A673 (cell line): ENCODE measurements around the gene RNPS1. TPM values are rescaled to one million over a fixed set of nuclear protein-coding genes. Genes with fewer than 3 reads are reported as not detected.

Source experiments
- BruUV-seq: library from RNA; stranded (reverse); fragments of 400-500 nt; replicated peaks from 2 replicates; lab custom pipeline; 2021; lab: Mats Ljungman, UMichigan
- CTCF ChIA-PET: fragments of 300-600 bp; sonication (Branson Sonifier 250); formaldehyde crosslinking; loops from one replicate; lab custom pipeline; 2022; ENCODE audit warnings: antibody characterized with exemption; lab: Charles Lee
- POLR2A ChIA-PET: fragments of 300-600 bp; sonication (Branson Sonifier 250); formaldehyde crosslinking; loops from one replicate; lab custom pipeline; 2022; ENCODE audit warnings: antibody characterized with exemption; ENCODE audit not compliant: low non-redundant PET; lab: Charles Lee
- DNase-seq: peaks from one replicate; pipeline ENCODE4 v3.0.0-alpha.2; 2015; ENCODE audit warnings: low spot score
- H3K27ac ChIP-seq: fragments of 200-600 bp; sonication (generic); 2 replicates; pipeline ENCODE4 v1.5.1; 2016; ENCODE audit warnings: mixed run types, low read depth, mild to moderate bottlenecking, mixed read lengths, antibody characterized with exemption, low read length; ENCODE audit not compliant: poor library complexity, severe bottlenecking
- H3K27me3 ChIP-seq: fragments of 200-600 bp; sonication (generic); replicated peaks from 2 replicates; pipeline ENCODE4 v1.6.1; 2017; ENCODE audit warnings: mixed run types, low read depth, mild to moderate bottlenecking, mixed read lengths, antibody characterized with exemption, low read length; ENCODE audit not compliant: insufficient read depth, poor library complexity
- H3K36me3 ChIP-seq: fragments of 200-600 bp; sonication (generic); 2 replicates; pipeline ENCODE4 v1.6.1; 2016; ENCODE audit warnings: mixed run types, mild to moderate bottlenecking, mixed read lengths, antibody characterized with exemption, low read length; ENCODE audit not compliant: insufficient read depth, poor library complexity, severe bottlenecking
- H3K4me1 ChIP-seq: fragments of 200-600 bp; sonication (generic); 2 replicates; pipeline ENCODE4 v1.6.1; 2017; ENCODE audit warnings: mixed run types, mild to moderate bottlenecking, mixed read lengths, antibody characterized with exemption, low read length; ENCODE audit not compliant: insufficient read depth, poor library complexity, severe bottlenecking
- H3K4me3 ChIP-seq: fragments of 200-600 bp; sonication (generic); 2 replicates; pipeline ENCODE4 v1.5.1; 2016; ENCODE audit warnings: low read depth, mixed run types, mild to moderate bottlenecking, mixed read lengths, low read length; ENCODE audit not compliant: poor library complexity, severe bottlenecking
- H3K9me3 ChIP-seq: fragments of 200-600 bp; sonication (generic); 2 replicates; pipeline ENCODE4 v1.6.1; 2016; ENCODE audit warnings: mixed run types, low read depth, mild to moderate bottlenecking, mixed read lengths, antibody characterized with exemption, low read length; ENCODE audit not compliant: poor library complexity, severe bottlenecking
- EZH2 ChIP-seq: fragments of 200-600 bp; sonication (generic); IDR thresholded peaks from 2 replicates; pipeline ENCODE4 v1.6.1; 2017; ENCODE audit warnings: borderline replicate concordance, low read depth, mild to moderate bottlenecking, mixed read lengths, antibody characterized with exemption, low read length; ENCODE audit not compliant: poor library complexity, severe bottlenecking
- intact Hi-C: fragments of 100-400 bp; cut with micrococcal nuclease; formaldehyde crosslinking; loops from one replicate; pipeline ENCODE4 v1.10.0; 2022; ENCODE audit not compliant: unreplicated experiment
- total RNA-seq: library from RNA; stranded (reverse); gene quantifications from 2 replicates; pipeline ENCODE4 v1.2.3, GENCODE V29; 2021
- TF ChIP-seq, protein P1 (sequence below): fragments of 300-800, 200-600 bp; sonication (generic); conservative IDR thresholded peaks from 2 replicates; pipeline ENCODE4 v1.5.1; 2017; ENCODE audit warnings: low read depth, mild to moderate bottlenecking, antibody characterized with exemption, low read length, moderate library complexity, mixed read lengths

The RNPS1 gene
- total RNA-seq, 1 experiment from 2014 or later: 345 TPM

GRCh38 chr16:2208772-2209171 is 59.2 kb downstream of the RNPS1 start:
- Histone ChIP-seq H3K4me1 (peaks cover 25% of the 10 kb centered on the region), H3K4me3 (no peak overlapping the region), H3K9me3 (no peaks in the 10 kb centered on the region), H3K27ac (no peak overlapping the region), H3K36me3 (peaks cover 31% of the 10 kb centered on the region), H3K27me3 (no peaks in the 10 kb centered on the region)
- DNase-seq: no peak
- ChIA-PET POLR2A (no interaction called here), CTCF (interaction anchor here (0.6 kb wide), 1 partner anchor 87 kb away, joined by 3 read pairs; no protein-coding TSS in a partner anchor)
- TF ChIP-seq, protein P1, sequence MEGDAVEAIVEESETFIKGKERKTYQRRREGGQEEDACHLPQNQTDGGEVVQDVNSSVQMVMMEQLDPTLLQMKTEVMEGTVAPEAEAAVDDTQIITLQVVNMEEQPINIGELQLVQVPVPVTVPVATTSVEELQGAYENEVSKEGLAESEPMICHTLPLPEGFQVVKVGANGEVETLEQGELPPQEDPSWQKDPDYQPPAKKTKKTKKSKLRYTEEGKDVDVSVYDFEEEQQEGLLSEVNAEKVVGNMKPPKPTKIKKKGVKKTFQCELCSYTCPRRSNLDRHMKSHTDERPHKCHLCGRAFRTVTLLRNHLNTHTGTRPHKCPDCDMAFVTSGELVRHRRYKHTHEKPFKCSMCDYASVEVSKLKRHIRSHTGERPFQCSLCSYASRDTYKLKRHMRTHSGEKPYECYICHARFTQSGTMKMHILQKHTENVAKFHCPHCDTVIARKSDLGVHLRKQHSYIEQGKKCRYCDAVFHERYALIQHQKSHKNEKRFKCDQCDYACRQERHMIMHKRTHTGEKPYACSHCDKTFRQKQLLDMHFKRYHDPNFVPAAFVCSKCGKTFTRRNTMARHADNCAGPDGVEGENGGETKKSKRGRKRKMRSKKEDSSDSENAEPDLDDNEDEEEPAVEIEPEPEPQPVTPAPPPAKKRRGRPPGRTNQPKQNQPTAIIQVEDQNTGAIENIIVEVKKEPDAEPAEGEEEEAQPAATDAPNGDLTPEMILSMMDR: no peak
- no peak for TF ChIP-seq EZH2
- intact Hi-C loops: no loop called here
- BruUV-seq: TSS peak; percentile 4

DNA sequence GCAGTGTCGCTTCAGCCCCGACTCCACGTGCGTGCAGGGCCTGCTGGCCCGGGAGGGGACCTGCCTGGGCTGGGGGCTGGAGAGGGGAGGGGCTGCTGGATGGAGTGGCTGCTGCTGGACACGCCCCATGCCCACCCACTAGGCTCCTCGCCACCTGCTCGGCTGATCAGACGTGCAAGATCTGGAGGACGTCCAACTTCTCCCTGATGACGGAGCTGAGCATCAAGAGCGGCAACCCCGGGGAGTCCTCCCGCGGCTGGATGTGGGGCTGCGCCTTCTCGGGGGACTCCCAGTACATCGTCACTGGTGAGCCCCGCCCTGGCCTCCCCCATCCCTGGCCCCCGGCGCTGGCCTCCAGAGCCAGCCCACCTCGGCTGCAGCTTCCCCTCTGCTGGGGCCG is 59.6 kb downstream of the RNPS1 start:
- H3K36me3 ChIP-seq: peaks cover 31% of the 10 kb centered on the region
- no peak overlapping the region for H3K4me3 ChIP-seq
- no peak for TF ChIP-seq EZH2
- TF ChIP-seq, protein P1: no peak
- no peaks in the 10 kb centered on the region for H3K27me3 ChIP-seq
- H3K9me3 ChIP-seq: no peaks in the 10 kb centered on the region
- intact Hi-C loops: no loop called here
- POLR2A ChIA-PET: no interaction called here
- DNase-seq: no peak
- H3K4me1 ChIP-seq: peaks cover 22% of the 10 kb centered on the region
- no TSS peak for BruUV-seq
- CTCF ChIA-PET: interaction anchor here (0.6 kb wide), 1 partner anchor 87 kb away, joined by 3 read pairs; no protein-coding TSS in a partner anchor
- H3K27ac ChIP-seq: no peak overlapping the region

GRCh38 chr16:2207872-2208271 is 60.1 kb downstream of the RNPS1 start:
- Histone ChIP-seq H3K4me1 (peaks cover 18% of the 10 kb centered on the region), H3K27me3 (no peaks in the 10 kb centered on the region), H3K9me3 (no peaks in the 10 kb centered on the region), H3K27ac (no peak overlapping the region), H3K36me3 (peaks cover 31% of the 10 kb centered on the region), H3K4me3 (no peak overlapping the region)
- ChIA-PET CTCF (no interaction called here), POLR2A (no interaction called here)
- DNase-seq: no peak
- TF ChIP-seq, protein P1: no peak
- TF ChIP-seq EZH2: no peak
- intact Hi-C loops: no loop called here
- no TSS peak for BruUV-seq
